Endothelial cell (in vitro differentiated cells): ENCODE results near the gene RARA. TPM values are rescaled to one million over a fixed set of nuclear protein-coding genes. Genes with fewer than 3 reads are reported as not detected.

Experiments used
- DNase-seq: peaks from one replicate; pipeline ENCODE4 v3.0.0; 2021; ENCODE audit warnings: low spot score
- H3K27ac Mint-ChIP-seq: one replicate; pipeline ENCODE4 v1.8.0; 2021; ENCODE audit warnings: mixed read lengths, inconsistent platforms; ENCODE audit not compliant: unreplicated experiment
- H3K27me3 Mint-ChIP-seq: one replicate; pipeline ENCODE4 v1.8.0; 2021; ENCODE audit warnings: mild to moderate bottlenecking, moderate library complexity, mixed read lengths, inconsistent platforms; ENCODE audit not compliant: unreplicated experiment
- H3K36me3 Mint-ChIP-seq: one replicate; pipeline ENCODE4 v1.8.0; 2021; ENCODE audit warnings: mild to moderate bottlenecking, low read depth, mixed read lengths, inconsistent platforms; ENCODE audit not compliant: unreplicated experiment
- H3K4me1 Mint-ChIP-seq: one replicate; pipeline ENCODE4 v1.8.0; 2021; ENCODE audit warnings: mild to moderate bottlenecking, mixed read lengths, inconsistent platforms; ENCODE audit not compliant: unreplicated experiment
- H3K4me3 Mint-ChIP-seq: one replicate; pipeline ENCODE4 v1.8.0; 2021; ENCODE audit warnings: mild to moderate bottlenecking, mixed read lengths, inconsistent platforms; ENCODE audit not compliant: unreplicated experiment
- H3K9me3 Mint-ChIP-seq: one replicate; pipeline ENCODE4 v1.8.0; 2021; ENCODE audit warnings: mixed read lengths, inconsistent platforms; ENCODE audit not compliant: unreplicated experiment
- CTCF ChIP-seq: fragments of 200-600 bp; sonication (generic); IDR thresholded peaks from one replicate; pipeline ENCODE4 v1.5.0; 2021; ENCODE audit warnings: antibody characterized with exemption; ENCODE audit not compliant: unreplicated experiment
- total RNA-seq: library from RNA; stranded (reverse); fragmentation: NEBNext Ultra II Directional; extraction: Animal tissue kit (Norgen Biotek cat#: 25700); gene quantifications from one replicate; pipeline ENCODE4 v1.2.1, GENCODE V29; 2021; ENCODE audit not compliant: unreplicated experiment

The RARA gene
- total RNA-seq, 1 donor from 2014 or later: 42.8 TPM

- TF ChIP-seq CTCF: no peak
- Mint-ChIP-seq H3K27me3 (peaks cover 15% of the 10 kb centered on the region), H3K4me3 (no peak overlapping the region), H3K27ac (peak overlapping the region; percentile 18), H3K4me1 (peaks cover 7% of the 10 kb centered on the region), H3K9me3 (no peaks in the 10 kb centered on the region), H3K36me3 (no peaks in the 10 kb centered on the region)
- no peak for DNase-seq
These were observed 51.1 kb downstream of the RARA start for GRCh38 chr17:40360091-40360490.

- Mint-ChIP-seq H3K9me3 (no peaks in the 10 kb centered on the region), H3K27me3 (peaks cover 13% of the 10 kb centered on the region), H3K27ac (no peak overlapping the region), H3K36me3 (no peaks in the 10 kb centered on the region), H3K4me3 (peak overlapping the region; percentile 31), H3K4me1 (peaks cover 7% of the 10 kb centered on the region)
- DNase-seq: no peak
- no peak for TF ChIP-seq CTCF
These were observed 52.3 kb downstream of the RARA start for GRCh38 chr17:40361063-40361924.

GRCh38 chr17:40361925-40362695, 53.1 kb downstream of the RARA start:
- Mint-ChIP-seq H3K9me3 (no peaks in the 10 kb centered on the region), H3K36me3 (no peaks in the 10 kb centered on the region), H3K4me3 (no peak overlapping the region), H3K27me3 (peaks cover 13% of the 10 kb centered on the region), H3K4me1 (peaks cover 7% of the 10 kb centered on the region), H3K27ac (no peak overlapping the region)
- TF ChIP-seq CTCF: no peak
- DNase-seq: no peak

GRCh38 chr17:40362696-40363110, 53.7 kb downstream of the RARA start:
- peaks cover 13% of the 10 kb centered on the region for H3K27me3 Mint-ChIP-seq
- DNase-seq: peak; percentile 88
- H3K4me1 Mint-ChIP-seq: peaks cover 7% of the 10 kb centered on the region
- H3K36me3 Mint-ChIP-seq: no peaks in the 10 kb centered on the region
- no peaks in the 10 kb centered on the region for H3K9me3 Mint-ChIP-seq
- H3K27ac Mint-ChIP-seq: no peak overlapping the region
- H3K4me3 Mint-ChIP-seq: no peak overlapping the region
- TF ChIP-seq CTCF: peak; percentile 42
